ENCODE data around the gene CRCP. TPM values are rescaled to one million over a fixed set of nuclear protein-coding genes. Genes with fewer than 3 reads are reported as not detected.

Gene CRCP
- total and polyA plus RNA-seq, 10 donors = 11.5 to 46.2 (median 41.7) TPM

DNA sequence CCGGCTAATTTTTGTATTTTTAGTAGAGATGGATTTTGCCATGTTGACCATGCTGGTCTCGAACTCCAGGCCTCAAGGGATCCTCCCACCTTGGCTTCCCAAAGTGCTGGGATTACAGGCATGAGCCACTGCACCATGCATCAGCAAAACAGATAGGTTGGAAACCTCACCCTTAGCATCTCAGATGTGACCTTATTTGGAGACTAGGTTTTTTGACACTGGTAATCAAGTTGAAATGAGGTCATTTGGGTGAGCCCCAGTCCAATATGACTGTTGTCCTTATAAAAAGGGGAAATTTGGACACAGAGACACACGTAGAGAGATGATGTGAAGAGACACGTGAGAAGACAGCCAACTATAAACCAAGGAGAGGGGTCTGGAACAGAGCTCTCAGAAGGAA is 48.0 kb downstream of the CRCP start:
- Histone ChIP-seq H3K27ac (no peak overlapping the region), H3K9me3 (peaks cover 0 to 28% (median 20%) of the 10 kb centered on the region in 8 donors), H3K4me1 (peaks cover 0 to 2% (median 0%) of the 10 kb centered on the region in 6 donors), H3K36me3 (peaks cover 0 to 29% (median 11%) of the 10 kb centered on the region in 6 donors), H3K27me3 (replicated peaks in 1 of 7) (no peaks in the 10 kb centered on the region), H3K4me3 (no peak overlapping the region)
- intact Hi-C loops (cut with DNase I; ENCODE audit: low total_unique reads) = no loop called here
- TF ChIP-seq POLR2A (IDR thresholded peaks at IDR 0.05) = no peak
- WGBS, 5 donors = 78 to 93% (median 86%) methylated on average over 4 of the region's 4 CpGs
- no peak for DNase-seq

- Histone ChIP-seq H3K27ac (no peak overlapping the region), H3K27me3 (replicated peaks in 1 of 7) (no peaks in the 10 kb centered on the region), H3K36me3 (peaks cover 0 to 23% (median 6%) of the 10 kb centered on the region in 6 donors), H3K4me3 (no peak overlapping the region), H3K4me1 (peaks cover 0 to 8% (median 0%) of the 10 kb centered on the region in 6 donors), H3K9me3 (peaks cover 0 to 24% (median 19%) of the 10 kb centered on the region in 8 donors)
- intact Hi-C loops (cut with DNase I; ENCODE audit: low total_unique reads) = no loop called here
- WGBS, 5 donors = 95 to 100% (median 96%) methylated on average over 1 of the region's 1 CpG
- DNase-seq = no peak
- TF ChIP-seq POLR2AphosphoS5 (IDR thresholded peaks at IDR 0.05) = no peak
- no peak for TF ChIP-seq POLR2A (IDR thresholded peaks at IDR 0.05)
- no peak for TF ChIP-seq CTCF (IDR thresholded peaks at IDR 0.05 in 8 of 11, conservative IDR thresholded peaks at IDR 0.05 in 3 of 11)
These were observed 48.6 kb downstream of the CRCP start for GRCh38 chr7:66163186-66163610.

DNA sequence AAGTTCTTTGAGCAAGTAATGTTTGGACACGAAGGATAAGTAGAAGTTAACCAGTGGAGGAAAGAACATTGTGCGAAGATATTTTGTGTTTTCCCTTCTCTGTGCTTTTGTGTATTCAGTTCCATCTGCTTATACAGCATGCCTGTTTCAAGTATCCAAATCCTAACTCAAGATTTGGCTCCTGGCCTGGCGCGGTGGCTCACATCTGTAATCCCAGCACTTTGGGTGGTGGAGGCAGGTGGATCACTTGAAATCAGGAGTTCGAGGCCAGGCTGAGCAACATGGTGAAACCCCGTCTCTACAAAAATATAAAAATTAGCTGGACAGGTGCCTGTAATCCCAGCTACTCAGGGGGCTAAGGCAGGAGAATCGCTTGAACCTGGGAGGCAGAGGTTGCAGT is 49.7 kb downstream of the CRCP start:
- Histone ChIP-seq H3K4me3 (no peak overlapping the region), H3K27ac (no peak overlapping the region), H3K36me3 (peaks cover 0 to 11% (median 0%) of the 10 kb centered on the region in 6 donors), H3K9me3 (peaks cover 0 to 12% (median 11%) of the 10 kb centered on the region in 8 donors), H3K4me1 (peaks cover 0 to 8% (median 0%) of the 10 kb centered on the region in 6 donors), H3K27me3 (replicated peaks in 1 of 7) (no peaks in the 10 kb centered on the region)
- DNase-seq = no peak
- intact Hi-C loops (cut with DNase I; ENCODE audit: low total_unique reads) = no loop called here
- TF ChIP-seq POLR2A (IDR thresholded peaks at IDR 0.05) (no peak), POLR2AphosphoS5 (IDR thresholded peaks at IDR 0.05) (no peak), CTCF (IDR thresholded peaks at IDR 0.05 in 8 of 11, conservative IDR thresholded peaks at IDR 0.05 in 3 of 11) (no peak)
- 90 to 96% (median 93%) methylated on average over 7 of the region's 7 CpGs for WGBS, 5 donors

- Histone ChIP-seq H3K27ac (peak overlapping the region in 1 of 8 donors; percentile 42), H3K4me1 (peaks cover 0 to 23% (median 3%) of the 10 kb centered on the region in 6 donors), H3K27me3 (replicated peaks in 1 of 7) (no peaks in the 10 kb centered on the region), H3K36me3 (no peaks in the 10 kb centered on the region), H3K9me3 (no peaks in the 10 kb centered on the region), H3K4me3 (no peak overlapping the region)
- 68 to 79% (median 72%) methylated on average over 7 of the region's 7 CpGs for whole genome bisulfite sequencing, 5 donors
- no peak for DNase-seq
- intact Hi-C loops (cut with DNase I; ENCODE audit: low total_unique reads) = no loop called here
- TF ChIP-seq POLR2AphosphoS5 (IDR thresholded peaks at IDR 0.05) (no peak), POLR2A (IDR thresholded peaks at IDR 0.05) (no peak), CTCF (IDR thresholded peaks at IDR 0.05 in 8 of 11, conservative IDR thresholded peaks at IDR 0.05 in 3 of 11) (no peak)
These were observed 53.2 kb downstream of the CRCP start for GRCh38 chr7:66167773-66168387.

All from spleen (tissue), 11 donors.